CD4-positive, alpha-beta T cell (primary cell): Measurements from ENCODE around the gene IGFL2. TPM values are rescaled to one million over a fixed set of nuclear protein-coding genes. Genes with fewer than 3 reads are reported as not detected.
"Not testable (repeated sequence)": the region's sequence is repeated elsewhere in the genome, so short reads cannot be mapped to it uniquely, and the experiment has no call there.

Experiments used
- ATAC-seq: fragments of 200-7000 bp; cut with Tn5 transposase; one replicate; pipeline ENCODE4 v1.10.0; 2022; ENCODE audit warnings: mild to moderate bottlenecking; ENCODE audit not compliant: poor library complexity
- CTCF ChIA-PET: fragments of 350-600 bp; sonication (Branson Sonifier 250); formaldehyde crosslinking; loops from one replicate; lab custom pipeline; 2021; ENCODE audit warnings: antibody characterized with exemption, inconsistent platforms; lab: Charles Lee
- POLR2A ChIA-PET: fragments of 350-600 bp; sonication (Branson Sonifier 250); formaldehyde crosslinking; loops from one replicate; lab custom pipeline; 2021; ENCODE audit warnings: antibody characterized with exemption, inconsistent platforms; lab: Charles Lee
- DNase-seq, 14 experiments: peaks; one replicate each; pipeline ENCODE4 v3.0.0-alpha.2; 2013 to 2020; ENCODE audit warnings: mixed read lengths in 2 of 14
- H3K27ac ChIP-seq, 2 donors: one replicate each; pipeline versions ENCODE4 v1.5.1 to v1.7.0; 2013; ENCODE audit warnings: low read length in 2 of 2, low read depth in 1 of 2, mild to moderate bottlenecking in 1 of 2
- H3K27me3 ChIP-seq, 2 experiments: 1 replicate in 1 of 2; 2 replicates in 1 of 2; pipeline versions ENCODE4 v1.6.1 to v1.7.0; 2013; ENCODE audit warnings: low read length in 2 of 2, control low read depth in 1 of 2, mild to moderate bottlenecking in 1 of 2, moderate library complexity in 1 of 2; ENCODE audit not compliant: insufficient read depth in 2 of 2, control insufficient read depth in 1 of 2
- H3K36me3 ChIP-seq: one replicate; pipeline ENCODE4 v1.6.1; 2013; ENCODE audit warnings: low read length, control low read depth; ENCODE audit not compliant: insufficient read depth
- H3K4me1 ChIP-seq: one replicate; pipeline ENCODE4 v1.6.1; 2013; ENCODE audit warnings: low read length, control low read depth; ENCODE audit not compliant: insufficient read depth
- H3K4me3 ChIP-seq: one replicate; pipeline ENCODE4 v1.5.1; 2013; ENCODE audit warnings: mild to moderate bottlenecking, low read length, moderate library complexity
- H3K9me3 ChIP-seq, 2 experiments: 1 replicate in 1 of 2; 2 replicates in 1 of 2; pipeline versions ENCODE4 v1.6.1 to v1.7.0; 2013; ENCODE audit warnings: low read length in 2 of 2, mild to moderate bottlenecking in 2 of 2, control low read depth in 1 of 2, moderate library complexity in 1 of 2; ENCODE audit not compliant: control insufficient read depth in 1 of 2, insufficient read depth in 1 of 2
- H3K27ac Mint-ChIP-seq: one replicate; pipeline ENCODE4 v1.8.0; 2020; ENCODE audit warnings: mixed read lengths
- H3K27me3 Mint-ChIP-seq: one replicate; pipeline ENCODE4 v1.8.0; 2021; ENCODE audit warnings: mixed read lengths
- H3K36me3 Mint-ChIP-seq: one replicate; pipeline ENCODE4 v1.8.0; 2021; ENCODE audit warnings: low read depth, mixed read lengths
- H3K4me1 Mint-ChIP-seq: one replicate; pipeline ENCODE4 v1.8.0; 2021; ENCODE audit warnings: low read depth, mixed read lengths
- H3K4me3 Mint-ChIP-seq: one replicate; pipeline ENCODE4 v1.8.0; 2020; ENCODE audit warnings: mild to moderate bottlenecking, mixed read lengths
- H3K9me3 Mint-ChIP-seq: one replicate; pipeline ENCODE4 v1.8.0; 2020; ENCODE audit warnings: mixed read lengths
- CTCF ChIP-seq: fragments of 200-600 bp; IDR thresholded peaks from one replicate; pipeline ENCODE4 v1.8.0; 2022; ENCODE audit warnings: antibody characterized with exemption, mild to moderate bottlenecking
- intact Hi-C, 2 experiments: fragments of 100-400 bp; cut with DNase I in 1 of 2; cut with micrococcal nuclease in 1 of 2; formaldehyde crosslinking; loops; one replicate each; pipeline versions ENCODE4 v1.15.1 to v1.9.0; 2023 to 2025; cut with DNase I, micrococcal nuclease
- total RNA-seq, 174 experiments: library from RNA in 2 of 174; stranded (reverse) in 2 of 174; gene quantifications; one replicate each; pipeline ENCODE4 v1.2.3 and lab custom pipeline; 2021 to 2026

IGFL2 gene
- total RNA-seq, 2 experiments from 2014 or later = not detected

GRCh38 chr19:46160233-46160775, 12.3 kb downstream of the IGFL2 start:
- DNase-seq (no peak), ATAC-seq (no peak)
- Mint-ChIP-seq H3K36me3 (no peaks in the 10 kb centered on the region), H3K9me3 (peaks cover 13% of the 10 kb centered on the region), H3K4me3 (no peak overlapping the region), H3K27ac (no peak overlapping the region), H3K4me1 (no peaks in the 10 kb centered on the region), H3K27me3 (peaks cover 85% of the 10 kb centered on the region)
- intact Hi-C loops = no loop called here
- ChIA-PET POLR2A (no interaction called here), CTCF (no interaction called here)
- Histone ChIP-seq H3K27ac (no peak overlapping the region), H3K9me3 (peaks cover 10 to 12% of the 10 kb centered on the region in 2 experiments), H3K4me1 (no peaks in the 10 kb centered on the region), H3K36me3 (no peaks in the 10 kb centered on the region), H3K4me3 (no peak overlapping the region), H3K27me3 (peaks cover 11 to 14% of the 10 kb centered on the region in 2 experiments)
- no peak for TF ChIP-seq CTCF

- H3K27me3 ChIP-seq = peaks cover 9 to 11% of the 10 kb centered on the region in 2 experiments
- H3K4me1 Mint-ChIP-seq, H3K4me3 Mint-ChIP-seq, H3K27ac ChIP-seq, DNase-seq, CTCF ChIA-PET, H3K27ac Mint-ChIP-seq, POLR2A ChIA-PET, H3K36me3 ChIP-seq, ATAC-seq, H3K4me1 ChIP-seq, H3K4me3 ChIP-seq, intact Hi-C loops, H3K36me3 Mint-ChIP-seq: not testable (repeated sequence)
- H3K9me3 ChIP-seq = peaks cover 10 to 12% of the 10 kb centered on the region in 2 experiments
- H3K9me3 Mint-ChIP-seq = peaks cover 13% of the 10 kb centered on the region
- peaks cover 79% of the 10 kb centered on the region for H3K27me3 Mint-ChIP-seq
Observed at GRCh38 chr19:46161642-46162257, 13.7 kb downstream of the IGFL2 start.

- Histone ChIP-seq H3K9me3 (peaks cover 10 to 12% of the 10 kb centered on the region in 2 experiments), H3K4me3 (no peak overlapping the region), H3K27ac (no peak overlapping the region), H3K27me3 (peaks cover 5 to 11% of the 10 kb centered on the region in 2 experiments), H3K36me3 (no peaks in the 10 kb centered on the region), H3K4me1 (no peaks in the 10 kb centered on the region)
- H3K4me3 Mint-ChIP-seq = no peak overlapping the region
- no peak for TF ChIP-seq CTCF
- peaks cover 83% of the 10 kb centered on the region for H3K27me3 Mint-ChIP-seq
- no peak overlapping the region for H3K27ac Mint-ChIP-seq
- intact Hi-C loops = no loop called here
- DNase-seq = no peak
- no peak for ATAC-seq
- POLR2A ChIA-PET = no interaction called here
- peaks cover 13% of the 10 kb centered on the region for H3K9me3 Mint-ChIP-seq
- H3K4me1 Mint-ChIP-seq = no peaks in the 10 kb centered on the region
- CTCF ChIA-PET = no interaction called here
- H3K36me3 Mint-ChIP-seq = no peaks in the 10 kb centered on the region
Observed at GRCh38 chr19:46162731-46163130, 14.7 kb downstream of the IGFL2 start.
